Stimulated activated CD4-positive, alpha-beta T cell treated with anti-CD3 and anti-CD28 coated beads, Interleukin-2, amount 100 ng/mL, for 48 hours (primary cell): ENCODE data around the gene SLC12A7.

ENCODE experiments used
- DNase-seq, 2 donors: peaks; one replicate each; pipeline ENCODE4 v3.0.0-alpha.2; 2020

SLC12A7 gene

GRCh38 chr5:1124205-1125029, 12.6 kb upstream of the SLC12A7 start:
- DNase-seq: no peak

GRCh38 chr5:1123418-1124147, 11.7 kb upstream of the SLC12A7 start:
- no peak for DNase-seq

GRCh38 chr5:1122511-1123294, 10.8 kb upstream of the SLC12A7 start:
- no peak for DNase-seq

- no peak for DNase-seq
Observed at GRCh38 chr5:1121891-1122290, 10.0 kb upstream of the SLC12A7 start.

- no peak for DNase-seq
Observed at GRCh38 chr5:1121044-1121443, 9.2 kb upstream of the SLC12A7 start.

- no peak for DNase-seq
Observed at GRCh38 chr5:1120236-1120999, 8.6 kb upstream of the SLC12A7 start.

GRCh38 chr5:1119312-1119831, 7.5 kb upstream of the SLC12A7 start:
- DNase-seq: no peak

GRCh38 chr5:1118738-1119137, 6.9 kb upstream of the SLC12A7 start:
- DNase-seq: no peak

GRCh38 chr5:1118231-1118698, 6.4 kb upstream of the SLC12A7 start:
- no peak for DNase-seq

GRCh38 chr5:1116977-1117376, 5.1 kb upstream of the SLC12A7 start:
- no peak for DNase-seq

- no peak for DNase-seq
Observed at GRCh38 chr5:1116109-1116740, 4.4 kb upstream of the SLC12A7 start.

GRCh38 chr5:1115123-1115815, 3.4 kb upstream of the SLC12A7 start:
- DNase-seq: no peak

GRCh38 chr5:1113805-1114586, 2.1 kb upstream of the SLC12A7 start:
- DNase-seq: no peak

- no peak for DNase-seq
Observed at GRCh38 chr5:1113332-1113690, 1.4 kb upstream of the SLC12A7 start.

GRCh38 chr5:1112596-1113331, 901 bp upstream of the SLC12A7 start:
- DNase-seq: no peak

GRCh38 chr5:1111241-1111726, 579 bp downstream of the SLC12A7 start:
- no peak for DNase-seq

- no peak for DNase-seq
Observed at GRCh38 chr5:1110307-1111240, 1.3 kb downstream of the SLC12A7 start.
